IPS-20b (cell line): ENCODE results near the gene SLC39A7.

ENCODE experiments used
- H3K27ac ChIP-seq: one replicate; pipeline ENCODE4 v1.5.1; 2013; ENCODE audit warnings: low read length
- H3K27me3 ChIP-seq: 2 replicates; pipeline ENCODE4 v1.6.1; 2013; ENCODE audit warnings: mild to moderate bottlenecking, low read length, inconsistent platforms; ENCODE audit not compliant: insufficient read depth
- H3K36me3 ChIP-seq: 2 replicates; pipeline ENCODE4 v1.6.1; 2013; ENCODE audit warnings: low read depth, mild to moderate bottlenecking, inconsistent platforms, low read length, moderate library complexity; ENCODE audit not compliant: insufficient read depth
- H3K4me1 ChIP-seq: 2 replicates; pipeline ENCODE4 v1.6.1; 2013; ENCODE audit warnings: mild to moderate bottlenecking, control low read depth, inconsistent platforms, low read length, moderate library complexity; ENCODE audit not compliant: insufficient read depth
- H3K4me3 ChIP-seq: 2 replicates; pipeline ENCODE4 v1.5.1; 2013; ENCODE audit warnings: mild to moderate bottlenecking, low read length, inconsistent platforms
- H3K9ac ChIP-seq: 2 replicates; pipeline ENCODE4 v1.6.1; 2013; ENCODE audit warnings: low read depth, mild to moderate bottlenecking, inconsistent platforms, low read length, moderate library complexity
- H3K9me3 ChIP-seq: 2 replicates; pipeline ENCODE4 v1.6.1; 2013; ENCODE audit warnings: mild to moderate bottlenecking, low read depth, low read length, inconsistent platforms; ENCODE audit not compliant: insufficient read depth

SLC39A7 gene

GRCh38 chr6:33204165-33204414 lies 3.4 kb downstream of the SLC39A7 start:
- Histone ChIP-seq H3K4me1 (peaks cover 17% of the 10 kb centered on the region), H3K4me3 (peak overlapping the region; percentile 87), H3K9ac (peak overlapping the region; percentile 24; the same call in 1 of the 2 replicates), H3K27me3 (peaks cover 34% of the 10 kb centered on the region), H3K36me3 (peaks cover 26% of the 10 kb centered on the region), H3K9me3 (no peaks in the 10 kb centered on the region), H3K27ac (no peak overlapping the region)

GRCh38 chr6:33204415-33205190 lies 3.9 kb downstream of the SLC39A7 start, which contains the start of gene HSD17B8:
TSS of gene HSD17B8 (plus strand) at chr6:33204655. CDS start at chr6:33204669, 14 bp downstream.
- Histone ChIP-seq H3K27ac (no peak within 1 kb of the TSS), H3K4me3 (peak within 1 kb of the TSS; percentile 87), H3K9me3 (no peaks in the 10 kb centered on the region), H3K27me3 (peaks cover 34% of the 10 kb centered on the region), H3K4me1 (peaks cover 19% of the 10 kb centered on the region), H3K36me3 (peaks cover 29% of the 10 kb centered on the region), H3K9ac (peak within 1 kb of the TSS; percentile 76; the same call in 1 of the 2 replicates)

- H3K27me3 ChIP-seq, result peaks cover 34% of the 10 kb centered on the region
- H3K4me3 ChIP-seq, result peak overlapping the region; percentile 87
- H3K9ac ChIP-seq, result peak overlapping the region; percentile 76; the same call in 1 of the 2 replicates
- H3K4me1 ChIP-seq, result peaks cover 19% of the 10 kb centered on the region
- H3K9me3 ChIP-seq, result no peaks in the 10 kb centered on the region
- no peak overlapping the region for H3K27ac ChIP-seq
- H3K36me3 ChIP-seq, result peaks cover 37% of the 10 kb centered on the region
These were observed 4.7 kb downstream of the SLC39A7 start for GRCh38 chr6:33205191-33206026.

- peaks cover 39% of the 10 kb centered on the region for H3K27me3 ChIP-seq
- H3K4me1 ChIP-seq, result peaks cover 19% of the 10 kb centered on the region
- H3K4me3 ChIP-seq, result no peak overlapping the region; the same call in 1 of the 2 replicates
- no peak overlapping the region for H3K9ac ChIP-seq
- H3K27ac ChIP-seq, result no peak overlapping the region
- H3K36me3 ChIP-seq, result peaks cover 43% of the 10 kb centered on the region
- no peaks in the 10 kb centered on the region for H3K9me3 ChIP-seq
These were observed 5.6 kb downstream of the SLC39A7 start for GRCh38 chr6:33206027-33206863.

GRCh38 chr6:33206864-33207551 lies 6.3 kb downstream of the SLC39A7 start:
- Histone ChIP-seq H3K27me3 (peaks cover 46% of the 10 kb centered on the region), H3K4me1 (peaks cover 16% of the 10 kb centered on the region), H3K4me3 (peak overlapping the region; percentile 89; the same call in 1 of the 2 replicates), H3K9ac (peak overlapping the region; percentile 85; the same call in 1 of the 2 replicates), H3K9me3 (no peaks in the 10 kb centered on the region), H3K36me3 (peaks cover 37% of the 10 kb centered on the region), H3K27ac (no peak overlapping the region)

GRCh38 chr6:33207552-33208090 lies 7.0 kb downstream of the SLC39A7 start:
- Histone ChIP-seq H3K27ac (no peak overlapping the region), H3K4me3 (peak overlapping the region; percentile 89), H3K27me3 (peaks cover 53% of the 10 kb centered on the region), H3K9me3 (no peaks in the 10 kb centered on the region), H3K9ac (peak overlapping the region; percentile 85), H3K36me3 (peaks cover 31% of the 10 kb centered on the region), H3K4me1 (peaks cover 19% of the 10 kb centered on the region)

GRCh38 chr6:33208091-33208967 lies 7.7 kb downstream of the SLC39A7 start, which contains the start of gene RING1:
TSS of gene RING1 (plus strand) at chr6:33208500. CDS start at chr6:33208823, 323 bp downstream.
- H3K36me3 ChIP-seq, result peaks cover 24% of the 10 kb centered on the region
- H3K4me3 ChIP-seq, result peak within 1 kb of the TSS; percentile 89
- peak within 1 kb of the TSS; percentile 85 for H3K9ac ChIP-seq
- H3K4me1 ChIP-seq, result peaks cover 22% of the 10 kb centered on the region
- H3K27me3 ChIP-seq, result peaks cover 60% of the 10 kb centered on the region
- no peak within 1 kb of the TSS for H3K27ac ChIP-seq
- no peaks in the 10 kb centered on the region for H3K9me3 ChIP-seq

GRCh38 chr6:33209856-33210255 lies 9.2 kb downstream of the SLC39A7 start:
- Histone ChIP-seq H3K9me3 (no peaks in the 10 kb centered on the region), H3K36me3 (peaks cover 17% of the 10 kb centered on the region), H3K27ac (no peak overlapping the region), H3K9ac (no peak overlapping the region), H3K4me3 (no peak overlapping the region), H3K27me3 (peaks cover 75% of the 10 kb centered on the region), H3K4me1 (peaks cover 17% of the 10 kb centered on the region; the same call in 1 of the 2 replicates)

GRCh38 chr6:33211136-33211535 lies 10.5 kb downstream of the SLC39A7 start:
- no peak overlapping the region for H3K4me3 ChIP-seq
- peaks cover 17% of the 10 kb centered on the region for H3K36me3 ChIP-seq
- H3K9me3 ChIP-seq, result no peaks in the 10 kb centered on the region
- no peak overlapping the region for H3K9ac ChIP-seq
- peaks cover 12% of the 10 kb centered on the region; the same call in 1 of the 2 replicates for H3K4me1 ChIP-seq
- H3K27ac ChIP-seq, result no peak overlapping the region
- H3K27me3 ChIP-seq, result peaks cover 75% of the 10 kb centered on the region
